Neural progenitor cell (in vitro differentiated cells): ENCODE results near the gene PLCG2. TPM values are rescaled to one million over a fixed set of nuclear protein-coding genes. Genes with fewer than 3 reads are reported as not detected.

Source experiments
- DNase-seq: peaks from one replicate; pipeline ENCODE4 v3.0.0-alpha.2; 2016; ENCODE audit warnings: low spot score
- H2AFZ ChIP-seq: fragments of 200-600 bp; sonication (generic); replicated peaks from 2 replicates; pipeline ENCODE4 v1.6.1; 2016; ENCODE audit warnings: antibody characterized with exemption
- H3F3A ChIP-seq: fragments of 200-600 bp; sonication (generic); 2 replicates; pipeline ENCODE4 v1.6.1; 2016; ENCODE audit warnings: antibody characterized with exemption, low read depth
- H3K27ac ChIP-seq: fragments of 200-600 bp; sonication (generic); 2 replicates; pipeline ENCODE4 v1.5.1; 2016; ENCODE audit warnings: mild to moderate bottlenecking
- H3K27me3 ChIP-seq: fragments of 200-600 bp; sonication (generic); 2 replicates; pipeline ENCODE4 v1.6.1; 2016; ENCODE audit warnings: mild to moderate bottlenecking, moderate library complexity
- H3K36me3 ChIP-seq: fragments of 200-600 bp; sonication (generic); 2 replicates; pipeline ENCODE4 v1.5.1; 2016
- H3K4me1 ChIP-seq: fragments of 200-600 bp; sonication (generic); 2 replicates; pipeline ENCODE4 v1.6.1; 2016; ENCODE audit warnings: mixed run types
- H3K4me2 ChIP-seq: fragments of 200-600 bp; sonication (generic); 2 replicates; pipeline ENCODE4 v1.6.1; 2016
- H3K4me3 ChIP-seq: fragments of 200-600 bp; sonication (generic); 2 replicates; pipeline ENCODE4 v1.5.1; 2016
- H3K79me2 ChIP-seq: fragments of 200-600 bp; sonication (generic); 2 replicates; pipeline ENCODE4 v1.6.1; 2016; ENCODE audit warnings: low read depth
- H3K9ac ChIP-seq: fragments of 200-600 bp; sonication (generic); 2 replicates; pipeline ENCODE4 v1.6.1; 2016
- H3K9me3 ChIP-seq: fragments of 200-600 bp; sonication (generic); 2 replicates; pipeline ENCODE4 v1.5.1; 2016; ENCODE audit warnings: low read depth
- H4K20me1 ChIP-seq: fragments of 200-600 bp; sonication (generic); 2 replicates; pipeline ENCODE4 v1.6.1; 2016; ENCODE audit warnings: low read depth
- H3K27ac Mint-ChIP-seq: 3 replicates; pipeline ENCODE4 v1.8.0; 2021; ENCODE audit warnings: mixed read lengths
- H3K27me3 Mint-ChIP-seq: 2 replicates; pipeline ENCODE4 v1.8.0; 2022; ENCODE audit warnings: low read depth, mild to moderate bottlenecking, inconsistent platforms, moderate library complexity, mixed read lengths; ENCODE audit not compliant: insufficient read depth
- H3K36me3 Mint-ChIP-seq: 3 replicates; pipeline ENCODE4 v1.8.0; 2021; ENCODE audit warnings: mixed read lengths
- H3K4me1 Mint-ChIP-seq: 3 replicates; pipeline ENCODE4 v1.8.0; 2021; ENCODE audit warnings: mixed read lengths
- H3K4me3 Mint-ChIP-seq: 3 replicates; pipeline ENCODE4 v1.8.0; 2021; ENCODE audit warnings: mild to moderate bottlenecking, moderate library complexity, mixed read lengths
- H3K9me3 Mint-ChIP-seq: 3 replicates; pipeline ENCODE4 v1.8.0; 2020; ENCODE audit warnings: mixed read lengths
- CTCF ChIP-seq: fragments of 200-600 bp; sonication (generic); IDR thresholded peaks from 2 replicates; pipeline ENCODE4 v1.5.1; 2017; ENCODE audit warnings: antibody characterized with exemption, mild to moderate bottlenecking
- EZH2 ChIP-seq: fragments of 200-600 bp; sonication (generic); IDR thresholded peaks from 2 replicates; pipeline ENCODE4 v1.6.1; 2017; ENCODE audit warnings: antibody characterized with exemption, mild to moderate bottlenecking, moderate library complexity
- EZH2phosphoT487 ChIP-seq: fragments of 200-600 bp; sonication (generic); IDR thresholded peaks from 2 replicates; pipeline ENCODE4 v1.6.1; 2017; ENCODE audit warnings: antibody characterized with exemption
- total RNA-seq: library from RNA; depleted of rRNA; stranded (reverse); fragments of >200 nt; gene quantifications from 2 replicates; pipeline ENCODE4 v1.2.3, GENCODE V29; 2015; ENCODE audit warnings: low replicate concordance

PLCG2 gene
- total RNA-seq, 1 donor from 2014 or later, result 5.0 TPM

GRCh38 chr16:81837312-81837751 lies 58.2 kb downstream of the PLCG2 start:
- Histone ChIP-seq H3F3A (no peaks in the 10 kb centered on the region), H3K4me1 (peaks cover 8% of the 10 kb centered on the region), H3K36me3 (no peaks in the 10 kb centered on the region), H3K27ac (no peak overlapping the region), H3K9me3 (no peaks in the 10 kb centered on the region), H3K4me3 (no peak overlapping the region), H3K4me2 (no peak overlapping the region), H3K79me2 (no peaks in the 10 kb centered on the region), H4K20me1 (no peaks in the 10 kb centered on the region), H3K9ac (no peak overlapping the region), H2AFZ (no peak overlapping the region), H3K27me3 (no peaks in the 10 kb centered on the region)
- no peak for TF ChIP-seq EZH2
- H3K4me1 Mint-ChIP-seq, result peaks cover 17% of the 10 kb centered on the region
- no peaks in the 10 kb centered on the region for H3K36me3 Mint-ChIP-seq
- H3K4me3 Mint-ChIP-seq, result no peak overlapping the region
- peaks cover 3% of the 10 kb centered on the region for H3K27me3 Mint-ChIP-seq
- H3K27ac Mint-ChIP-seq, result no peak overlapping the region
- no peak for DNase-seq
- no peaks in the 10 kb centered on the region for H3K9me3 Mint-ChIP-seq

- Mint-ChIP-seq H3K4me3 (no peak overlapping the region), H3K27me3 (peaks cover 6% of the 10 kb centered on the region), H3K36me3 (no peaks in the 10 kb centered on the region), H3K9me3 (no peaks in the 10 kb centered on the region), H3K27ac (no peak overlapping the region), H3K4me1 (peaks cover 17% of the 10 kb centered on the region)
- no peak overlapping the region for H3K4me3 ChIP-seq
- no peaks in the 10 kb centered on the region for H3F3A ChIP-seq
- peaks cover 8% of the 10 kb centered on the region for H3K4me1 ChIP-seq
- H4K20me1 ChIP-seq, result no peaks in the 10 kb centered on the region
- no peak overlapping the region for H3K9ac ChIP-seq
- H2AFZ ChIP-seq, result no peak overlapping the region
- TF ChIP-seq CTCF (no peak), EZH2 (no peak), EZH2phosphoT487 (no peak)
- H3K9me3 ChIP-seq, result no peaks in the 10 kb centered on the region
- no peak overlapping the region for H3K27ac ChIP-seq
- no peaks in the 10 kb centered on the region for H3K36me3 ChIP-seq
- no peaks in the 10 kb centered on the region for H3K79me2 ChIP-seq
- no peak for DNase-seq
- no peaks in the 10 kb centered on the region for H3K27me3 ChIP-seq
- H3K4me2 ChIP-seq, result no peak overlapping the region
Observed at GRCh38 chr16:81838794-81839193, 59.7 kb downstream of the PLCG2 start.

- Mint-ChIP-seq H3K4me3 (no peak overlapping the region), H3K27ac (no peak overlapping the region)
Observed at GRCh38 chr16:81841722-81842121, 62.6 kb downstream of the PLCG2 start.

More at GRCh38 chr16:81841722-81842121, 62.6 kb downstream of the PLCG2 start:
- Histone ChIP-seq H3K79me2 (no peaks in the 10 kb centered on the region), H3F3A (no peaks in the 10 kb centered on the region), H3K9ac (no peak overlapping the region), H3K4me2 (no peak overlapping the region), H2AFZ (no peak overlapping the region), H3K27me3 (no peaks in the 10 kb centered on the region), H4K20me1 (no peaks in the 10 kb centered on the region), H3K9me3 (no peaks in the 10 kb centered on the region), H3K4me3 (no peak overlapping the region), H3K27ac (no peak overlapping the region), H3K36me3 (no peaks in the 10 kb centered on the region), H3K4me1 (peaks cover 8% of the 10 kb centered on the region)
- TF ChIP-seq EZH2 (no peak), CTCF (no peak), EZH2phosphoT487 (no peak)
- Mint-ChIP-seq H3K36me3 (no peaks in the 10 kb centered on the region), H3K4me1 (peaks cover 17% of the 10 kb centered on the region), H3K9me3 (no peaks in the 10 kb centered on the region), H3K27me3 (peaks cover 6% of the 10 kb centered on the region)
- no peak for DNase-seq
